Activated CD4-positive, alpha-beta T cell treated with anti-CD3 and anti-CD28 coated beads, Interleukin-2, amount 50 U/mL, for 48 hours (primary cell): Measurements from ENCODE around the gene UFSP1.

Experiments
- DNase-seq, 2 experiments: peaks; one replicate each; pipeline ENCODE4 v3.0.0-alpha.2; 2020

UFSP1 gene

DNA sequence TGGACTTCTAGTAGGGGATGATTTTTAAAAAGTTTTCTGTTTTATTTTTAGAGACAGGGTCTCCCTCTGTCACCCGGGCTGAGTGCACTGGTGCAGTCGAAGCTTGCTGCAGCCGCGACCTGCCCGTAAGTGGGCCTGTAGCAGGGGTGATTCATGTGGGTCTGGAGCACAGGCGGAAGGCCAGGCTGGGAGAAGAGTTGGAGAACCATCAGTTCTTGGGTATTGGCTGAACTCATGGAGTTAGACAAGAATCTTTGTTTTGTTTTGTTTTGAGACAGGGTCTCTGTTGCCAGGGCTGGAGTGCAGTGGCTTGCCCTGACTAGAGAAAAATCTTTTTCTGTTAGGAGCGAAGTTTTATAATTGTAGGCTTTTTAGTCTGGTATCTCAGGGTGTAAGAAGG, 8.9 kb downstream of the UFSP1 start:
- no peak for DNase-seq

DNA sequence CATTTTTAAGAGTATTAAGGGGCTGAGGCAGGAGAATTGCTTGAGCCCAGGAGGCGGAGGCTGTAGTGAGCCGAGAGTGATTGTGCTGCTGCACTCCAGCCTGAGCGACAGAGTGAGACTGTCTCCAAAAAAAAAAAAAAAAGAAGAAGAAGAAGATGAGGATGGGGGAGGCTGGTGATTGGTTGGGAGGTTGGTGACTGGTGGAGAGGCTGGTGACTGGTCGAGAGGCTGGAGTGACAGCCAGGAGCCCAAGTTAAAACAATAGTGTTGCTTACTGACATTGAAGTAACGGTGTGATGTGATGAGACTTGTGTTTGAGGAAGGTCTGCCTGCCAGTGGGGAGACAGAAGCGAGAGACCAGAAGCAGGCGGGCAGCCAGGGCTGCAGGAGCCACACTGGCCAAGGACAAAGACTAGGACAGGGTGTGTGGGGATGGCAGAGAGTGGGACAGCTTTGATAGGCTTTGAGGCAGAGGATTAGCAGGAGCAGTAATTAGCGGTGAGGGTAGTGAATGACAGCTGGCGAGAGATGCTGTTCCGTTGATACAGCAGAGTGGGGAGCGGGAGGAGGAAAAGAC, 9.7 kb downstream of the UFSP1 start:
- DNase-seq: no peak

DNA sequence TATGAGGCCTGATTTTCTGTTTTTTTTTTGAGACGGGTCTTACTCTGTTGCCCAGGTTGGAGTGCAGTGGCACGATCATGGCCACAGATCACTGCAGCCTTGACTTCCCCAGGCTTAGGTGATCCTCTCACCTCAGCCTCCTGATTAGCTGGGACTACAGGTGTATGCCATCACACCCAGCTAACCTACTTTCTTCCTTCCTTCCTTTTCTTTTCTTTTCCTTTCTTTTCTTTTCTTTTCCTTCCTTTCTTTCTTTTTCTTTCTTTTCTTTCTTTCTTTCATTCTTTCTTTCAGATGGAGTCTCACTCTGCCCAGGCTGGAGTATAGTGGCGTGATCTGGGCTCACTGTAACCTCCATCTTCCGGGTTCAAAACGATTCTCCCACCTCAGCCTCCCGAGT, 10.8 kb downstream of the UFSP1 start:
- DNase-seq: no peak

DNA sequence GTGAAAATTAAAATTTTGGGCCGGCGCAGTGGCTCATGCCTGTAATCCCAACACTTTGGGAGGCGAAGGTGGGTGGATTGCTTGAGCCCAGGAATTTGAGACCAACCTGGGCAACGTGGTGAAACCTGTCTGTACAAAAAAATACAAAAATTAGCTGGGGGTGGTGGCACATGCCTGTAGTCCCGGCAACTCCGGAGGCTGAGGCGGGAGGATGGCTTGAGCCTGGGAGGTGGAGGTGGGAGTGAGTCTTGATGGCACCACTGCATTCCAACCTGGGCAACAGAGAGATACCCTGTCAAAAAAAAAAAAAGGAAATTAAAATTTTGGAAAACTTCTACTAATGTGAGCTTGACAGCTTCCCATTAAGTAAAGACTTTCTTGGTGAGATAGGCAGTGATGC, 11.5 kb downstream of the UFSP1 start:
- no peak for DNase-seq

DNA sequence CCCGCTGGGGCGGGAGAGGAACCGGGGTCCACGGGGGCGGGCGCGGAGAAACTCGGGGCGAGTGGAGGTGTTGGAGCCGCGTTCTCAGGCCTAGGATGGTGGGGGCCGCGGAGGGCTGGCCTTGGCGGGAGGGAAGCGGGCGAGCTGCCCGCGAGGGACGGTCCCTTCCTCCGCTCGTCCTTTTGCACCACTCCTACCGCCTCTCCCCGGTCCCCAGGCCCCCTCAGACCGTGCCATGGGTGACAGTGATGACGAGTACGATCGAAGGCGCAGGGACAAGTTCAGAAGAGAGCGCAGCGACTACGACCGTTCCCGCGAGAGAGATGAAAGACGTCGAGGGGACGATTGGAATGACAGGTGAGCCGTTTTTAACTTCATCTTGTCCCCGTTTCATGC, 14.2 kb downstream of the UFSP1 start:
- peak in 1 of 2 experiments; percentile 49 for DNase-seq

DNA sequence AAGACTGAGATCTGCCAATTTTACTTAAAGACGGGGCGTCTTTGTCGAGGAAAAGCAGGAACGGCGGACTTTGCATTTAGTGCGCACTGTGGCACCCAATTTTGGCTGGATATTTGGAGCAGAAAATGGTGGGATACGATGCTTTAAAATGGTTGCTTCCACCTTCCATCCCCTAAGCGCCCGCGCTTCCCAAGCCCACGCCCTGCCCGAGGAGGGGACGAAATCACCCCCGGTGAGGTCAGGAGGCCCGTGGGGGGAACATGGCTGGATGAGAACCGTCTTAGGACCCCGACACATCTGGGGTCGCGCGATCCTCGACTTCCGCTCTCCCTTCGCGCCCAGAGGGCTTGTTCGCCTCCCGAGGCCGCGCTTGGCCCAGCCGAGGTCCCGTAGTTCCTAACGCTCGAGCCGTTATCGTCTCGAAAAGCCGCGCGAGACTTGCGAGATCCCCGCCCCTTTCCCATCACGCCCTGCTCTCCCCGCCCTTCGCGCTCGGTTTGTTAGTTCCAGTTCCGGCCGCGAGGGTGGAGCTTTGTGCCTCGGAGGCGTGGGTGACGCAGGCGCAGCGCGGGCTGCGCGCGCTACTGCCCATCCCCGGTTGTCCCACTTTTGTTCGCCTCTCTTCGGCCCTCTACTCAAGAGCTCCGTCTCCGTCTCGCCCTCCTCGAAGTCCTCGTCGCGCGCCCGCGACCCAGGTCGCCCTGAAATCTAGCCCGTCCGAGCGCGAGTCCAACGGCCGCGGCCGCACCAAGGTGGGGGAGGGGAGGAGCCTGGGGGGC, 14.7 kb downstream of the UFSP1 start, which contains the start of gene SRRT:
Gene SRRT, plus strand, starts transcription at position 527 of the 779 bp plus-strand sequence. CDS start 488 bp downstream, outside the sequence.
- DNase-seq: peak; percentile 99

DNA sequence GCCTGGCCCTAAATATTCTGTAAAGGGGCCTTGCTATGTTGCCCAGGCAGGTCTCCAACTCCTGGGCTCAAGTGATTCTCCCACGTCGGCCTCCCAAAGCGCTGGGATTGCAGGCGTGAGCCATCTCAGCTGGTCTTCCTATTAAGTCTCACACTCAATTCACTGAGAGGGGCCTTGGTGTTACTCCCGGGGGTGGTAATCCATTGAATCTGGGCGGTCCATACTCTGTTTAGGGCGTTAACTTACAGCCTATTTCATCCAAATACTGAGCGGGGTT, 15.3 kb downstream of the UFSP1 start:
- no peak for DNase-seq

DNA sequence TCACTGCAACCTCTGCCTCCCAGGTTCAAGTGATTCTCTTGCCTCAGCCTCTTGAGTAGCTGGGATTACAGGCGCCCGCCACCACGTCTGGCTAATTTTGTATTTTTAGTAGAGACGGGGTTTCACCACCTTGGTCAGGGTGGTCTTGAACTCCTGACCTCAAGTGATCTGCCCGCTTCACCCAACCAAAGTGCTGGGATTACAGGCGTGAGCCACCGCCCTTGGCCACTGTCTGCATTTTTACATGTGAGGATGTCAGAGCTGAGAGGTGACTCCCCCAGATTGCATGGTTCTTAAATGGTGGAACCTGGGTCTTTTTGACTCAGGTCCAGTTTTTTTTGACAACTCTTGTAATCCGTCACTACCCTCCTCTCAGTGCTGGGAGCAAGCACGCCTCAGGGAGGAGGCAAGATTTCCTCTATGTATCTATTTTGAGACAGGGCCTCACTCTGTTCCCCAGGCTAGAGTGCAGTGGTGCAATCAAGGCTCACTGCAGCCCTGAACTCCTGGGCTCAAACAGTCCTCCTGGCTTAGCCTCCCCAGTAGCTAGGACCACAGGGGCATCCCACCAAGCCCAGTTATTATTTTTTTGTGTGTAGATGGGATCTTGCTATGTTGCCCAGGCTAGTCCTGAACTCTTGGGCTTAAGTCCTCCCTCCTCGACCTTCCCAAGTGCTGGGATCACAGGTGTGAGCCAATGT, 15.8 kb downstream of the UFSP1 start:
- DNase-seq: no peak

DNA sequence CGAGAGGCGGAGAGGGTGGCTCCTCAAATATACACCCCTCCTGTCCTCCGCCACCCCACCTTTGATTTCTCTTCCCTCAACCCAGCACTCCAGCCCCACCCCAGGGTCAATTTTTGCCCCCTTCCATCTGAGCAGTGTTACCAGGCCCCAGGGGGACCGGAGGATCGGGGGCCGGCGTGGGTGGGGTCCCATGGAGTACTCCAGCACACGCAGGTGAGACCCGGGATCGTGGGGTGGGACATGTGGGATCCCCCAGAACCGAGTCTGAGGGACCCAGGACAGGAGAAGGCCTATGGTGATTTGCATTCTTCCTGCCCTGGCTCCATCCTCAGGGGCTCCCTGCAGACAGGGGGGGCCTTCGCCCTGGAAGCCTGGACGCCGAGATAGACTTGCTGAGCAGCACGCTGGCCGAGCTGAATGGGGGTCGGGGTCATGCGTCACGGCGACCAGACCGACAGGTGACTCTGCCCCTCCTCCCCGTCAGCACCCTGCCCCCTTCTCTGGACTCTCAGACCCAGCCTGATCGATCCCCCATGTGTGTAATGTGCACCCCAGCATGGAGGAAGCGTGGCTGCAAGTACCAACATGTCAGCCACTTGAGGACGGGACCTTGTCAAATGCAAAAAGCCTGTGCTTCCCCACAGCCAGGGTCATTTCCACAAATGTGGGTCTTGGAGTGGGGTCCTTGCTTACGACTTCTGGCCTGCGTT, 21.6 kb downstream of the UFSP1 start:
- DNase-seq: no peak

DNA sequence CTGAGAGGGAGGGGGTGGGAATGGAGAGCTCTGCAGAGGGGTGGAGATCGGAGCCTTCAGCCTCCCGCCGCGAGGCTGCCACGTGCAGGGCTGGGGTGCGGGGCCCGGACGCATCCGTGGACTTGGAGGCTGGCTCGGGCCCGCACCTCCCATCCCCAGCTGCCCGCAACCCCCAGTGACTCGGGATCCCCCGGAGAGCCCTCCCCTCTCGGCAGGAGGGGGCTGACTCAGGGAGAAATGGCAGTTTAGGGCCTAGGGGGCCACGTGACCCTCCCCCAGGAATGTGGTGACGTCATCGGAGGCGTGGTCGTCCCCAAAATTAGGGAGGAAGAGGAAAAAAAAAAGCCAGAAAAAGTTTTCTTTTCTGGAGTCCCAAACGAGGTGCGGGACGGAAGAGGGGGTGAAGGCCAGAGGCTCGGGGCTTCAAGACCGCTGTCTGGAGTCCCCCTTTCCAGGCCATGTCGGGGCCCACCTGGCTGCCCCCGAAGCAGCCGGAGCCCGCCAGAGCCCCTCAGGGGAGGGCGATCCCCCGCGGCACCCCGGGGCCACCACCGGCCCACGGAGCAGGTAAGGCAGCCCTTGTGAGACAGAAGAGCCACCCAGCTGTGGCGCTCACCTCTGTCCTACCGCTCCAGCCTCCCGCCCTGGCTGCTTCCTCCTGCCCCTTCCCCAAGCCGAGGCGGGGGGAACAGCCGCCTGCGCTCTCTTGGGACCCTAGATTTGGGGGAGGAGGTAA, 22.3 kb downstream of the UFSP1 start, which contains the start of gene TRIP6:
Gene TRIP6, plus strand, starts transcription at position 348 of the 736 bp plus-strand sequence. Its CDS starts 111 bp downstream, at position 459.
- DNase-seq: peak; percentile 80 to 86

DNA sequence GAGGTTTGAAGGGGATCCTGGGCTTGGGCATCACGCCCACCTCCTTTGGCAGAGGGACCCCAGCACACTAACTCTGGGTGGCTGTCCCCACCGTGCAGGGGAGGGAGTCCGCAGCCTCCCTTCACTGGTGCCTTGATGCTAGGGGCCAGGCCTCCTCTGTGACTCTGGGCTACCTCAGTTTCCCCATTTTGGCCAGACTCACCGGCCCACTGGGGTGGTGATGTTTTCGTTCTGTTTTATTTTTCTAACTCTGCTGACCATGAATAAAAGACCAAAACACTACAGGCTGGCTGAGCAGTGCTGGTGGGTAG, 22.8 kb downstream of the UFSP1 start:
- no peak for DNase-seq

DNA sequence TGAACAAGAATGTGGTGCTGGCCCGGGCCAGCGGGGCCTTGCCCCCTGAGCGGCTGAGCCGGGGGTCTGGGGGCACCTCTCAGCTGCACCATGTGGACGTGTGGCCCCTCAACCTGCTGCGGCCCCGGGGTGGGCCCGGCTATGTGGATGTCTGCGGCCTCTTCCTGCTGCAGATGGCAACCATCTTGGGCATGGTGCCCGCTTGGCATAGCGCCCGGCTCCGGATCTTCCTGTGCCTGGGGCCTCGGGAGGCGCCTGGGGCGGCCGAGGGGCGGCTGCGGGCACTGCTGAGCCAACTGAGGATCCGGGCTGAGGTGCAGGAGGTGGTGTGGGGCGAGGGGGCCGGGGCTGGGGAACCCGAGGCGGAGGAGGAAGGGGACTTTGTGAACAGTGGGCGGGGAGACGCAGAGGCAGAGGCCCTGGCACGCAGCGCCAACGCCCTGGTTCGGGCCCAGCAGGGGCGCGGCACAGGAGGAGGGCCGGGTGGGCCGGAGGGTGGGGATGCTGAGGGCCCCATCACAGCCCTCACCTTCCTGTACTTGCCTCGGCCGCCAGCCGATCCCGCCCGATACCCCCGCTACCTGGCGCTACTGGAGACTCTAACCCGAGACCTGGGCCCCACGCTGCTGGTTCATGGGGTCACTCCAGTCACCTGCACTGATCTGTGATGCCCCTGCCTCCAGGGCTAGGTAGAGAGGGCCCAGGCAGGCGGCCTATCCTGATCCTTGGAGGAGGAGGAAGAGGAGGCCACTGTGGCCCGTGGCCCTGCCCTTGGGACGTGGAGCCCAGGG, 23.4 kb downstream of the UFSP1 start:
- peak; percentile 17 to 19 for DNase-seq

DNA sequence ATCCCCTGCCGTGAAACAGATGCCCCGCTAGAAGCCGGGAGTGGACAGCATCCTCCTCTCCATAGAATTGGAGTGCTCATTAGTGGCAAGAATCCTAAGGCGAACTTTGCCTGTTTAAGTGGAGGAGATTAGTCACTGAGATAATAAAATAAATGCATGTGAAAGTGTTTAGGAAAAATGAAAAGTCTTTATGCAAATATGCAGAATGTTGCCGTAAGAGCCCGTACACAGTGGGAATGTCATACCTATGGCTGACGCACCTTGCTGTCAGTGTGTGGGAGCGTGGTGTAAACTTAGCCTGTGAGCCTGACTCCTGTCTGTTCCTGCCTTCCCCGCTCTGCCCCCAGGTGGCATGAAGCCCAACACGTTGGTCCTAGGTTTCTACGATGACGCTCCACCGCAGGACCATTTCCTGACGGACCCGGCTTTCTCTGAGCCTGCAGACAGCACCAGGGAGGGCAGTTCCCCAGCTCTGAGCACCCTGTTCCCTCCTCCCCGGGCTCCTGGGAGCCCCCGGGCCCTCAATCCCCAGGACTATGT, 24.1 kb downstream of the UFSP1 start:
- DNase-seq: no peak

DNA sequence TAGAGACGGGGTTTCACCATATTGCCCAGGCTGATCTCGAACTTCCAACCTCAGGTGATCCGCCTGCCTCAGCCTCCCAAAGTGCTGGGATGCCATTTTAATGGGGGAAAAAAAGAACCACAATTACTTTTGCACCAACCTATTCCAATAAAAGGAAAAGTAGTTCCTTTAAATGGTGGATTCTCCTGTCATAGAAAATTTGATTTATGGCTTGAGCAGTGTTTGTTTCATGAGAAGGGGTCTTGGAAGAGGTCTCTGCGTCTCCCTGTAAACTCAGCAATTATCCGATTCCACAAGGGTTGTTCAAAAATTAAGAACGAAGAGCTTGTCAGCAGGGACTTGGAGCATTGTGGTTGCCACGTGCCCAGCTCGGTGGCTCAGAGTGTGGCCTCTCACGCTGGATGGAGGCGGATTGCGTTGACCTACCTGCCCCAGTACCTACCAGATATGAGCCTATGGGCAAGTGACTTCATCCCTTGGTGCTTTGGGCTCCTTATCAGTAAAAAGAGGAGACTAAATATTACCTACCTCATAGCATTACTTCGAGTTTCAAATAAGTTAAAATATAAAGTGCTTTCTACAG, 25.2 kb downstream of the UFSP1 start:
- no peak for DNase-seq

DNA sequence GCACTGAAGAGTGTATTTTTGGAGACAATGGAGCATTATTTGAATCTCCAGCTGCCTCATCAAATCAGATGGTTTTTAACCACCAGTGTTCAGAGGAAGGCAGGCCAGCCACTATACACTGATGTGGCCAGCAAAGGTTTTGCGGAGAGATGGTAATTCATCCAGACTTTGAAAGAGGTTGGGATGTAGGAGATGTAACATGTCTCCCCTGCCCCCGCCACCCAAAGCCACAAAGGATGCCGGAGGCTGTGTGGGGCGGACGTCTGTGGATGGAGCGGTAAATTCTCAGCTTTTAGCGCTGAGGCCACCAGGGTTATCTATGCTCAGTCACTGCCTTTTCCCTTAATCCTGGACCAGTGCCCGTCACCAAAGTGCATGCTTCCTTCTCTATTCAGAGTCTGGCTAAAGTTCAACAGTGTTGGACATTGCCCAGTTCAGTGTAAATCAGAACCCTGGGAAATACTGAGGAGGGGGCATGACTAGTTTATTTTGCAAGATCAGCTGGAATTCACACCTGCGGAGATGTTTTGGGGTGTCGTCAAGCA, 26.0 kb downstream of the UFSP1 start:
- no peak for DNase-seq

DNA sequence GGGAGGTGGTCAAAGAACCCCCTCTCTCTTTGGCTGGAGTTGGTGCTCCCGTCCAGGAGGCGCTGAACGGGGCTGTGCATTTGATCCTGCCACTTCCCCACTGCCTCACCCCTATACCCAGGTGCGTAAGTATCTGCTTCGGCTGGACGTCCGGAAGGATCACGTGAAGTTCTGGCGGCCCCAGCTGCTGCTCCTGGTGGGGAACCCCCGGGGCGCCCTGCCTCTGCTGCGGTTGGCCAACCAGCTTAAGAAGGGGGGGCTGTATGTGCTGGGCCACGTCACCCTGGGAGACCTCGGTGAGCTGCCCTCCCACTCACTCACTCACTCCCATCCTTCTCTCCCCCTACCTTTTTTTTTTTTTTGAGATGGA, 27.9 kb downstream of the UFSP1 start:
- no peak for DNase-seq

DNA sequence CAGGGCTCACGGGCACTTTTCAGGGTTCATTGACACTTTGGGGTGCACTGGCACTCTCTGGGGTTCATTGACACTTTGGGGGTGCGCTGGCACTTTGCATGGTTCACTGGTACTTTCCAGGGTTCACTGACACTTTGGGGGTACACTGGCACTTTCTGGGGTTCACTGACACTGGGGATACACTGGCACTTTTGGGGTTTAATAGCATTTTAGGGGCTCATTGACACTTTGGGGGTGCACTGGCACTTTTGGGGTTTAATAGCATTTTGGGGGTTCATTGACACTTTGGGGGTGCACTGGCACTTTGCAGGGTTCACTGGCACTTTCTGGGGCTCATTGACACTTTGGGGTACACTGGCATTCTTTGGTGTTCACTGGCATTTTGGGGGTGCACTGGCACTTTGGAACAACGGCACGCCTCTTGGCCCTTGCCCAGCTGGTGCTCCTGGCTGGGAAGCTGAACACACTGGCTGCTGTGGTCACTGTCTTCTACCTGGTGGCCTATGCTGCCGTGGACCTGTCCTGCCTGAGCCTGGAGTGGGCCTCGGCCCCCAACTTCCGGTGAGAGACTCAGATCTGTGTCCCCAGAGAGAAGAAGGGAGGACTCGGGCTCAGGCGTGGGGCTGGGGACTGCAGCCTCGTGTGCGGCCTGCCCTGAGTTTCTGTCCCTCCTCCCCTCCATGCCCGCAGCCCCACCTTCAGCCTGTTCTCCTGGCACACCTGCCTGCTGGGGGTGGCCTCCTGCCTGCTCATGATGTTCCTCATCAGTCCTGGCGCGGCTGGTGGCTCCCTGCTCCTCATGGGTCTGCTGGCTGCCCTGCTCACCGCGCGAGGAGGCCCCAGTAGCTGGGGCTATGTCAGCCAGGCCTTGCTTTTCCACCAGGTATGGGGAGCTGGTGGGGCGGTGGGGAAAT, 28.6 kb downstream of the UFSP1 start:
- DNase-seq: no peak

DNA sequence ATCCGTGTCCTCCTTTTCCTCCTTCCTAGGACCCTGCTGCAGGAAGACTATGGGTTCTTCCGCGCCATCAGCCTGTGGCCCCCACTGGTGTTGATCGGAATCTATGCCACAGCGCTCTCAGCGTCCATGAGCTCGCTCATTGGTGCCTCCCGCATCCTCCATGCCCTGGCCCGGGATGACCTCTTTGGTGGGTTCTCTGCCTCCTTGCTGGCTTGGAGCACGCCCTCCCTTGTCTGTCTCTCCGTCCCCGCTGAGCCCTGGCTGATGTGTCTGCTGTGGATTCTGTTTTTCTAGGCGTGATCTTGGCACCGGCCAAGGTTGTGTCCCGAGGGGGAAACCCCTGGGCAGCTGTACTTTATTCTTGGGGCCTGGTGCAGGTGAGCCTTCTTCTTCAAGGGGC, 29.7 kb downstream of the UFSP1 start:
- no peak for DNase-seq

DNA sequence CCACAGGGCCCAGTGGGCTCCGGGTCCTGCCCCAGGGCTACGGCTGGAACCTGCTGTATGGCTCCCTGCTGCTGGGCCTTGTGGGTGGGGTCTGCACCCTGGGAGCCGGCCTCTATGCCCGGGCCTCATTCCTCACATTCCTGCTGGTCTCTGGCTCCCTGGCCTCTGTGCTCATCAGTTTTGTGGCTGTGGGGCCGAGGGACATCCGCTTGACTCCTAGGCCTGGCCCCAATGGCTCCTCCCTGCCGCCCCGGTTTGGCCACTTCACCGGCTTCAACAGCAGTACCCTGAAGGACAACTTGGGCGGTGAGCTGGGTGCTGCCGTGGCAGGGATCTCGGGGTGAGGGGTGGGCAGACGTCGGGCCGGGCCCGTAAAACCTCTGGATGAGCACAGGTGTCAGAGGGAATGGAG, 32.6 kb downstream of the UFSP1 start:
- DNase-seq: no peak

DNA sequence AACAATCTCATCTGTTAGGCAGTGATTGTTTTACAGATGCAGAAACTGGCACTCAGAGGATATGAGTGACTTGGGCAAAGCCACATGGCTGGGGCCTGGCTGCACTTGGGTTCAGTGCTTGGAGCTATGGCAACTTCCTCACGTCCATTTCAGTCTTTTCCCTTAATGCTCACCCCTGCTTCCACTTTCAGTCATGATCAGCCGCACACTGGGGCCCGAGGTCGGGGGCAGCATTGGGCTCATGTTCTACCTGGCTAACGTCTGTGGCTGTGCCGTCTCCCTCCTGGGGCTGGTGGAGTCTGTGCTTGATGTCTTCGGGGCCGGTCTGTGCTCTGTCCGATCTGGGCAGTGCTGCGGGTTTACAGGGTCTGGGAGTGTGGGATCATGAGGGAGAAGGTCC, 34.0 kb downstream of the UFSP1 start:
- no peak for DNase-seq
